PC-9 (cell line): Measurements from ENCODE around the gene CCNL2. TPM values are rescaled to one million over a fixed set of nuclear protein-coding genes. Genes with fewer than 3 reads are reported as not detected.

Experiments
- BruUV-seq: library from RNA; stranded (reverse); fragments of 400-500 nt; replicated peaks from 2 replicates; lab custom pipeline; 2021; lab: Mats Ljungman, UMichigan
- CTCF ChIA-PET: fragments of 300-600 bp; sonication (Branson Sonifier 250); formaldehyde crosslinking; loops from one replicate; lab custom pipeline; 2022; ENCODE audit warnings: antibody characterized with exemption; lab: Charles Lee
- POLR2A ChIA-PET: fragments of 300-600 bp; sonication (Branson Sonifier 250); formaldehyde crosslinking; loops from one replicate; lab custom pipeline; 2022; ENCODE audit warnings: antibody characterized with exemption; ENCODE audit not compliant: unreplicated experiment; lab: Charles Lee
- DNase-seq, 2 experiments: peaks; one replicate each; pipeline versions ENCODE4 v3.0.0 to v3.0.0-alpha.2; 2015 to 2022; ENCODE audit warnings: mixed read lengths in 1 of 2
- H2AFZ ChIP-seq: fragments of 200-600 bp; sonication (generic); 2 replicates; pipeline ENCODE4 v1.8.1; 2017; ENCODE audit warnings: antibody characterized with exemption
- H3F3A ChIP-seq: fragments of 200-600 bp; sonication (generic); 2 replicates; pipeline ENCODE4 v1.8.1; 2017; ENCODE audit warnings: antibody characterized with exemption, mild to moderate bottlenecking, low read depth; ENCODE audit not compliant: insufficient read depth
- H3K27ac ChIP-seq: fragments of 200-600 bp; sonication (generic); 2 replicates; pipeline ENCODE4 v1.6.1; 2016; ENCODE audit warnings: mixed run types
- H3K27me3 ChIP-seq: fragments of 200-600 bp; sonication (generic); 2 replicates; pipeline ENCODE4 v1.6.1; 2016; ENCODE audit warnings: low read depth, mixed run types; ENCODE audit not compliant: insufficient read depth
- H3K36me3 ChIP-seq: fragments of 200-600 bp; sonication (generic); 2 replicates; pipeline ENCODE4 v1.6.1; 2016; ENCODE audit warnings: low read depth, mixed run types
- H3K4me1 ChIP-seq: fragments of 200-600 bp; sonication (generic); replicated peaks from 2 replicates; pipeline ENCODE4 v1.6.1; 2016; ENCODE audit warnings: mixed run types; ENCODE audit not compliant: insufficient read depth
- H3K4me2 ChIP-seq: fragments of 200-600 bp; sonication (generic); 2 replicates; pipeline ENCODE4 v1.6.1; 2017; ENCODE audit warnings: mixed run types
- H3K4me3 ChIP-seq: fragments of 200-600 bp; sonication (generic); 2 replicates; pipeline ENCODE4 v1.6.1; 2016; ENCODE audit warnings: mixed run types
- H3K79me2 ChIP-seq: fragments of 200-600 bp; sonication (generic); 2 replicates; pipeline ENCODE4 v1.6.1; 2017; ENCODE audit warnings: low read depth, mixed run types
- H3K9me2 ChIP-seq: fragments of 200-600 bp; sonication (generic); 2 replicates; pipeline ENCODE4 v1.8.1; 2017; ENCODE audit warnings: mild to moderate bottlenecking; ENCODE audit not compliant: insufficient read depth
- H3K9me3 ChIP-seq: fragments of 200-600 bp; sonication (generic); 2 replicates; pipeline ENCODE4 v1.8.1; 2016; ENCODE audit warnings: low read depth; ENCODE audit not compliant: insufficient read depth
- H4K20me1 ChIP-seq: fragments of 200-600 bp; sonication (generic); 2 replicates; pipeline ENCODE4 v1.8.1; 2017; ENCODE audit not compliant: insufficient read depth
- CTCF ChIP-seq: fragments of 200-600 bp; sonication (generic); conservative IDR thresholded peaks from 2 replicates; pipeline ENCODE4 v1.6.1; 2017; ENCODE audit warnings: mixed run types, antibody characterized with exemption, mild to moderate bottlenecking, moderate library complexity
- EZH2 ChIP-seq: fragments of 200-600 bp; sonication (generic); IDR thresholded peaks from 2 replicates; pipeline ENCODE4 v1.8.0; 2017; ENCODE audit warnings: antibody characterized with exemption, low read depth
- intact Hi-C: fragments of 100-400 bp; cut with micrococcal nuclease; formaldehyde crosslinking; loops from one replicate; pipeline ENCODE4 v1.10.0; 2022; ENCODE audit not compliant: unreplicated experiment
- total RNA-seq: library from RNA; stranded (reverse); gene quantifications from 2 replicates; pipeline ENCODE4 v1.2.3, GENCODE V29; 2021

The CCNL2 gene
- total RNA-seq, 1 experiment from 2014 or later = 162 TPM

- CTCF ChIA-PET = interaction anchor here (0.8 kb wide), 1 partner anchor 33 kb away, joined by 3 read pairs; the partner anchor contains the start of gene CCNL2
- Histone ChIP-seq H3K36me3 (no peaks in the 10 kb centered on the region), H4K20me1 (no peaks in the 10 kb centered on the region), H3K9me3 (no peaks in the 10 kb centered on the region), H3K4me2 (peak overlapping the region; percentile 85), H3K4me3 (peak overlapping the region; percentile 52), H2AFZ (peak overlapping the region; percentile 66; the same call in 1 of the 2 replicates), H3K27ac (peak overlapping the region; percentile 51), H3K9me2 (no peaks in the 10 kb centered on the region), H3K27me3 (no peaks in the 10 kb centered on the region), H3K4me1 (peaks cover 64% of the 10 kb centered on the region), H3F3A (peaks cover 33% of the 10 kb centered on the region; the same call in 1 of the 2 replicates), H3K79me2 (peaks cover 5% of the 10 kb centered on the region; the same call in 1 of the 2 replicates)
- TF ChIP-seq EZH2 = no peak
- no peak for TF ChIP-seq CTCF
- POLR2A ChIA-PET = interaction anchor here (0.6 to 0.9 kb wide), 4 partner anchors 11 to 434 kb away, joined by 3 to 7 read pairs (median 4); partner anchors contain the start of gene CCNL2
- intact Hi-C loops = loop anchor here (1.0 to 10.0 kb wide), 4 partner anchors 10 to 87 kb away; partner anchors contain the start of genes DVL1 and MRPL20
- peak; percentile 74 to 91 for DNase-seq
- BruUV-seq = no TSS peak
Observed at GRCh38 chr1:1431845-1432273, 32.7 kb upstream of the CCNL2 start.

- Histone ChIP-seq H3K36me3 (no peaks in the 10 kb centered on the region), H3K27ac (peak overlapping the region; percentile 51), H3K9me3 (no peaks in the 10 kb centered on the region), H2AFZ (peak overlapping the region; percentile 66), H3F3A (peaks cover 33% of the 10 kb centered on the region; the same call in 1 of the 2 replicates), H3K9me2 (no peaks in the 10 kb centered on the region), H3K4me1 (peaks cover 59% of the 10 kb centered on the region), H3K4me2 (peak overlapping the region; percentile 85), H3K79me2 (peaks cover 3% of the 10 kb centered on the region; the same call in 1 of the 2 replicates), H3K4me3 (peak overlapping the region; percentile 52), H4K20me1 (no peaks in the 10 kb centered on the region), H3K27me3 (no peaks in the 10 kb centered on the region)
- TF ChIP-seq EZH2 (no peak), CTCF (no peak)
- ChIA-PET CTCF (interaction anchor here (0.6 to 0.8 kb wide), 2 partner anchors 32 to 93 kb away, joined by 3 to 5 read pairs; partner anchors contain the start of gene CCNL2), POLR2A (interaction anchor here (0.5 to 1.0 kb wide), 8 partner anchors 13 to 1155 kb away, joined by 3 to 9 read pairs (median 5); partner anchors contain the start of gene CCNL2)
- no TSS peak for BruUV-seq
- no peak for DNase-seq
- intact Hi-C loops = loop anchor here (10.0 kb wide), 1 partner anchor 86 kb away; the partner anchor contains the start of gene DVL1
Observed at GRCh38 chr1:1430992-1431844, 32.1 kb upstream of the CCNL2 start.
